Hair follicle dermal papilla cell (primary cell): ENCODE results near the gene TAX1BP1. TPM values are rescaled to one million over a fixed set of nuclear protein-coding genes. Genes with fewer than 3 reads are reported as not detected.

Experiments used
- total RNA-seq: library from RNA; depleted of rRNA; stranded (reverse); fragments of >200 nt; gene quantifications from 2 replicates; pipeline ENCODE4 v1.2.3, GENCODE V29; 2012

Gene TAX1BP1
- 73.2 and 78.4 TPM in 2 replicates for total RNA-seq

DNA sequence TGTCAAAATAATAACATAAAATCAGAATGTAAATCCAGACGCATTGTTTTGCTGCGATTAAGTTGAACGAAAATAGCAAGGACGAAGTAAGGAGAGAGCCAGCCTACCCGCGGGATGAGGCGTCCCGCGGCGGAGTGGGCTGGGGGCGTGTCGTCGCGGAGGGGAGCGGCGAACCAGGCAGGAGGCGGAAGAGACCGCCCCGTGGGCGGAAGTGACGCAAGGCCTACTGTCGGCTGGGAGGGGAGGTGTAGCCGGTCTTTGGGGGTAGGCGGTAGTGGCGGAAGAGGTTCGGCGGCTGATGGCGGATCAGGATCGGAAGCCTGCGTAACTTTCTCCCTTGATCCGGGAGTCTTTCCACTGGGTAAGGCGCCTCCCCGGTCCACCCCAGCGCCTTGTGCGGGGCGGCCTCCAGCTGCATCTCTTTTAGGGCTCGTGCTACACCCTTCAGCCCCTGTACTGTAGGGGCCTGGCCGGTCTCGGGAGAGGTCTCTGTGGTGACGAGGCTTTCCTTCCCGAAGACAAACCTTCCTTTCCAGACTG lies at the start of gene TAX1BP1:
Gene TAX1BP1, plus strand, starts transcription at position 254 of the 540 bp plus-strand sequence. CDS start 8,363 bp downstream, outside the sequence.

Other genes with a start within 250 kb of the TAX1BP1 start
- gene HIBADH, start 77.3 kb upstream of the TAX1BP1 start, total RNA-seq = 49.7 and 59.6 TPM in 2 replicates